GM12873 (cell line): ENCODE data around the gene SOS2.

ENCODE experiments used
- TF ChIP-seq, protein P1 (sequence below): IDR thresholded peaks from 2 replicates; pipeline ENCODE4 v1.5.1; 2012; ENCODE audit warnings: low read depth, mild to moderate bottlenecking, moderate library complexity, low read length, control low read depth; ENCODE audit not compliant: insufficient read depth; ENCODE audit errors: missing control alignments

Gene SOS2

DNA sequence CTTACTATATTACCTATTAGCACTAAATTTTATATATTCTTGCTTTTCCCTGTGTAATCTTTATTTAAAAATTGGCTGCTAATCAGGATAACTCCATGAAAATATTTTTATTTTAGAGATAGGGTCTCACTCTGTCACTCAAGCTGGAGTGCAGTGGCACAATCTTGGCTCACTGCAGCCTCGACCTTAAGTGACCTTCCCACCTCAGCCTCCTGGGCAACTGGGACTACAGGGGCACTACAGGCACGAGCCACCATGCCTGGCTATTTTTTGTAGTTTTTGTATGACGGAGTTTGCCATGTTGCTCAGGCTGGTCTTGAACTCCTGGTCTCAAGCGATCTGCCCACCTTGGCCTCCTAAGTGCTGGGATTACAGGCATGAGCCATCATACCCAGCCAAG lies 82.6 kb downstream of the SOS2 start:
- TF ChIP-seq, protein P1, sequence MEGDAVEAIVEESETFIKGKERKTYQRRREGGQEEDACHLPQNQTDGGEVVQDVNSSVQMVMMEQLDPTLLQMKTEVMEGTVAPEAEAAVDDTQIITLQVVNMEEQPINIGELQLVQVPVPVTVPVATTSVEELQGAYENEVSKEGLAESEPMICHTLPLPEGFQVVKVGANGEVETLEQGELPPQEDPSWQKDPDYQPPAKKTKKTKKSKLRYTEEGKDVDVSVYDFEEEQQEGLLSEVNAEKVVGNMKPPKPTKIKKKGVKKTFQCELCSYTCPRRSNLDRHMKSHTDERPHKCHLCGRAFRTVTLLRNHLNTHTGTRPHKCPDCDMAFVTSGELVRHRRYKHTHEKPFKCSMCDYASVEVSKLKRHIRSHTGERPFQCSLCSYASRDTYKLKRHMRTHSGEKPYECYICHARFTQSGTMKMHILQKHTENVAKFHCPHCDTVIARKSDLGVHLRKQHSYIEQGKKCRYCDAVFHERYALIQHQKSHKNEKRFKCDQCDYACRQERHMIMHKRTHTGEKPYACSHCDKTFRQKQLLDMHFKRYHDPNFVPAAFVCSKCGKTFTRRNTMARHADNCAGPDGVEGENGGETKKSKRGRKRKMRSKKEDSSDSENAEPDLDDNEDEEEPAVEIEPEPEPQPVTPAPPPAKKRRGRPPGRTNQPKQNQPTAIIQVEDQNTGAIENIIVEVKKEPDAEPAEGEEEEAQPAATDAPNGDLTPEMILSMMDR, result no peak

DNA sequence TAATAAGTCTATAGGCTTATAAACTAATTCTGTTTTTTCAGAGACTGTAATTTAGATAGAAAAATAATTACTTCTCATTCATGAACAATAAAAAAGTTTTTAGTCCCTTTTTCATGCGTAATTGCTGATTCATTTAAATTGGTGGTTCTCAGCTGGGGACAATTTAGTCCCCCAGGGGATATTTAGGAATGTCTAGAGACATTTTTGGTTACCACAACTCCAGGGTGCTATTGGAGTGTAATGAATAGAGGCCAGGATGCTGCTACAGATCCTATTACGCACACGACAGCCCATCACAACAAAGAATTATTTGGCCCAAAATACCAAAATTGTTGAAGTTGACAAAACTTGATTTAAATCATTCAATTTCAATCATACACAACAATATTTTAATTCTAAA lies 92.2 kb downstream of the SOS2 start:
- TF ChIP-seq, protein P1, result no peak

DNA sequence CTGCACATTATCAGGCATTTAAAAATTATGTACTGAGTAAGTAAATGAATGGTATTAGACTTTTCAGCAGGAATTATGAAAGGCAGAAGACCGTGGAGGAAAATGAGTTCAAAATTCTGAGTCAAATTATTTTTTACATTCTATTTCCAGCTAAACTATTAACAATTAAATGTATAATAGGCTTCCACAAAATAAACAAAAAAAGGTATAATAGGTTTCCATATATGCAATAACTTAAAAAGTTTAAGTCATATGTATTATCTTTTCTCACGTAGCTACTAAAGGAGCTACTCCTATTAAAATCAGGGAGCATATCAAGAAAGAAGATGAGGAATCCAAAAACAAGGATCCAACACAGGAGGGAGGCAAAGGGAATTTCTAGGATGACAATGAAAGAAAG lies 103.6 kb downstream of the SOS2 start:
- TF ChIP-seq, protein P1, result no peak

DNA sequence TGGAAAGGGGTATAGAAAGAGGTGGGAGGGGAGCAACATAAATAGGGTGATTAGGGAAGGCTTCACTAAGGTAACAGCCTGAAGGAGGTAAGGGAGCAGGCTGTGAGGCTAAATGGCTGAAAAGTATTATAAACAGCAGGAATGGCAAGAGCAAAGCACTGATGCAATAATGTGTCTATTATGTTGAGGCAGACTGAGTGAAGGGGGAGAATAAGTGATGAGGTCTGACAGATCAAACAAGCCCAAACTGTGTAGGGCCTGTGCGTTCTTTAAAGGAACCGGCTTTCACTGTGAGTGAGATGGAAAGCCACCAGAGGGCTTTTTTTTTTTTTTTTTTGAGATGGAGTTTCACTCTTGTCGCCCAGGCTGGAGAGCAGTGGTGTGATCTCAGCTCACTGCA lies 108.3 kb downstream of the SOS2 start:
- TF ChIP-seq, protein P1, result peak; percentile 17

DNA sequence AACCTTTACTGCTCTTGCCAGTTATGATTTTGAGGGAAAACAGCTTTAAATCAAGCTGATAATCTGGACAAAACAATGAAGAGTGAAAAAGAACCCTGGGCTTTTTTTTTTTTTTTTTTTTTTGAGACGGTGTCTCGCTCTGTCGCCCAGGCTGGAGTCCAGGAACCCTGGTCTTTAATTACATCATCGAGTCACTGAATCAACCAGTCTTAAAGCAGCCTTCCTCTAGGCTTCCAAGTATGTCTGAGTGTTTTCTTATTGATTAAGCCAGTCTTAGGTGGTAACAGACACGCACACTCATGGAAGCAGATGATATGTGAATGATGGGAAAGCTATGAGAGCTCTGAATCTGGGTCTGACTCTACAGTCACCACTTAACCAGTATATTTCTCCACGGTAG lies 109.1 kb downstream of the SOS2 start:
- TF ChIP-seq, protein P1, result no peak

DNA sequence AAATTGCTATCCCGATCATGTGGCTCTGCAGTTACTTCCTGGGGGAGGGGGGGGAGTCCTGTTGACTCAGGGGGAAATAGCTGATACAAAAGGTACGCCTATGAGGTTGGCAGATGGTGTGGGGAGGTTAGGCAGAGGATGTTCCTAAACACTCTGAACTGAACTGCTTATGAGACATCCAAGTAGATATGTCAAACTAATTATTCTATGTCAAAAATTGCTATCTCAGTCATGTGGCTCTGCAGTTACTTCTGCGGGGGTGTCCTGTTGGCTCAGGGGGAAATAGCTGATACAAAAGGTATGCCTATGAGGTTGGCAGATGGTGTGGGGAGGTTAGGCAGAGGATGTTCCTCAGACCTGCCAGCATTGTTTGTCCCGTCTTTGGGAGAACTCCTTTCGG lies 109.9 kb downstream of the SOS2 start:
- TF ChIP-seq, protein P1, result no peak

DNA sequence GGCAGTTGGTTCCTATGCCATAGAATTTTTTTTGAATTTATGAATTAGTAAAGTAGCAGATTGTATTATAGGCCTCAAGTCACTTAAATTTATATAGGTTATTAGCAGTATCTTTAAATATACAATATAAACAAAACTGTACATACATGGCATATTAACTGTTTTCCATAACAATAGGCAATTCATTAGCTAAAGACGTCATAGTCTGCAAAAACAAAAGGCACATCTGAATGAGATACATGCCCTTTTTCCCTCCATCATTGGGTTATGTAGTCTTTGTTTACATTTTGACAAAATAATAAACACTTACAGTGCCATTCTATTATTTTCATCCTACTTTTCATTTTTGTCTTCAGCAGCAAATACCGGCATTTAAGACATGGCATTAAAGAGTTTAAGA lies 113.9 kb downstream of the SOS2 start:
- TF ChIP-seq, protein P1, result no peak
